Measurements from ENCODE around the gene PLPP2.

DNA sequence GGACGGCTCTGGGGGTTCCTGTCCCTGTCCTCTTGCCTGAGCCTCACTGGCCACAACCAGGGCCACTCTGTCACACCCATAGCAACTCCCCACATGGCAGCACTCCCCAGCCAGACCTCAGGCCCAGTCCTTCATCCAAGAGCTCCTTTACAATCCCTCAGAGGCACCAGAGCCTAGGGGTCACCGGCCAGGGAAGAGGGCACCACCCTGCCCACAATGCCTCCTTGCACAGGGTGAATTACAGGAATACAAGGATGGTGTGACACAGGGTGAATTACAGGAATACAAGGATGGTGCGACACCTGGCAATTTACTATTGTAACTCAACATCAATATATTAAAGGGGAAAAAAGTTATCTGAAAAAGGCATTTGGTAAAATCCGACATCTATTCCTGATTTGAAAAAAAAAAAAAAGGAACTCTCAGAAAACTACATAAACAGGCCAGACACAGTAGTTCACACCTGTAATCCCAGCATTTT lies 36.9 kb upstream of the PLPP2 start:
- TF ChIP-seq EZH2 (IDR thresholded peaks at IDR 0.05; ENCODE audit: borderline replicate concordance, low read depth, low read length) = no peak
- TF ChIP-seq FOXK1 (CRISPR knock-in tag; IDR thresholded peaks at IDR 0.05; ENCODE audit: borderline replicate concordance) = no peak
- no peak for TF ChIP-seq XRCC5 (IDR thresholded peaks at IDR 0.05; ENCODE audit: low read depth, low read length)
- TF ChIP-seq NFE2L1 (tag; IDR thresholded peaks at IDR 0.05; ENCODE audit: borderline replicate concordance, low read depth) = no peak
- TF ChIP-seq SRSF9 (IDR thresholded peaks at IDR 0.05; ENCODE audit: borderline replicate concordance, low read depth, low read length) = no peak
- TF ChIP-seq ASH1L (IDR thresholded peaks at IDR 0.05; ENCODE audit: borderline replicate concordance, low read depth, partially characterized antibody) = no peak
- no peak for TF ChIP-seq ZBTB33 (CRISPR knock-in tag; IDR thresholded peaks at IDR 0.05)
- TF ChIP-seq, protein P1, sequence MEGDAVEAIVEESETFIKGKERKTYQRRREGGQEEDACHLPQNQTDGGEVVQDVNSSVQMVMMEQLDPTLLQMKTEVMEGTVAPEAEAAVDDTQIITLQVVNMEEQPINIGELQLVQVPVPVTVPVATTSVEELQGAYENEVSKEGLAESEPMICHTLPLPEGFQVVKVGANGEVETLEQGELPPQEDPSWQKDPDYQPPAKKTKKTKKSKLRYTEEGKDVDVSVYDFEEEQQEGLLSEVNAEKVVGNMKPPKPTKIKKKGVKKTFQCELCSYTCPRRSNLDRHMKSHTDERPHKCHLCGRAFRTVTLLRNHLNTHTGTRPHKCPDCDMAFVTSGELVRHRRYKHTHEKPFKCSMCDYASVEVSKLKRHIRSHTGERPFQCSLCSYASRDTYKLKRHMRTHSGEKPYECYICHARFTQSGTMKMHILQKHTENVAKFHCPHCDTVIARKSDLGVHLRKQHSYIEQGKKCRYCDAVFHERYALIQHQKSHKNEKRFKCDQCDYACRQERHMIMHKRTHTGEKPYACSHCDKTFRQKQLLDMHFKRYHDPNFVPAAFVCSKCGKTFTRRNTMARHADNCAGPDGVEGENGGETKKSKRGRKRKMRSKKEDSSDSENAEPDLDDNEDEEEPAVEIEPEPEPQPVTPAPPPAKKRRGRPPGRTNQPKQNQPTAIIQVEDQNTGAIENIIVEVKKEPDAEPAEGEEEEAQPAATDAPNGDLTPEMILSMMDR (IDR thresholded peaks at IDR 0.05 in 2 of 3, conservative IDR thresholded peaks at IDR 0.05 in 1 of 3; ENCODE audit: insufficient read depth in 2 of 3, low read depth in 1 of 3, low read length in 3 of 3) = no peak

Measured in K562 (cell line).